Fibroblast of mammary gland (primary cell): Measurements from ENCODE around the gene KCNMA1.
A peak's percentile ranks its signal among the peaks of the same experiment; 100 is the strongest.

Experiments used
- DNase-seq: peaks from one replicate; pipeline ENCODE4 v3.0.0-alpha.2; 2010; ENCODE audit warnings: low read depth
- H3K4me3 ChIP-seq: 2 replicates; pipeline ENCODE4 v1.5.1; 2011; ENCODE audit warnings: low read depth, mild to moderate bottlenecking, low read length, moderate library complexity; ENCODE audit not compliant: control insufficient read depth
- TF ChIP-seq, protein P1 (sequence below): conservative IDR thresholded peaks from 2 replicates; pipeline ENCODE4 v1.5.1; 2011; ENCODE audit warnings: low read depth, low read length, inconsistent platforms; ENCODE audit not compliant: control insufficient read depth, insufficient read depth

Gene KCNMA1

DNA sequence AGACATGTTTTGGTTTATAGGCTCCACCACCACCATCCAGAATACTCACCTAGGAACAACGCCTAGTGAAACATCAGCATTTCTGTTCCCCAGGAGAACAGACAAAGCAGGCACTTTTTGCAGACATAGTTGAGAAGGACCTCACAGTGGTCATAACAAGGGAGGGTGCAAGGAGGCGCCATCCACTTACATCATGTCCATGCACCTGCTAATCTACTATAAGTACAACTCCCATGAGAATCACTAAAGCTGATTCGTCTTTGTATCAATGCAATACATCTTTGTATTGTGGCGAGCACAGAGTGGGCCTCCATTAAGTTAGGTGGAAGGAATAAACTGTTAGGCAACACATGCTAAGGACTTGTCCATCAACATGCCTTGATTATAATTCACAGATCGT is 207.1 kb downstream of the KCNMA1 start:
- TF ChIP-seq, protein P1, sequence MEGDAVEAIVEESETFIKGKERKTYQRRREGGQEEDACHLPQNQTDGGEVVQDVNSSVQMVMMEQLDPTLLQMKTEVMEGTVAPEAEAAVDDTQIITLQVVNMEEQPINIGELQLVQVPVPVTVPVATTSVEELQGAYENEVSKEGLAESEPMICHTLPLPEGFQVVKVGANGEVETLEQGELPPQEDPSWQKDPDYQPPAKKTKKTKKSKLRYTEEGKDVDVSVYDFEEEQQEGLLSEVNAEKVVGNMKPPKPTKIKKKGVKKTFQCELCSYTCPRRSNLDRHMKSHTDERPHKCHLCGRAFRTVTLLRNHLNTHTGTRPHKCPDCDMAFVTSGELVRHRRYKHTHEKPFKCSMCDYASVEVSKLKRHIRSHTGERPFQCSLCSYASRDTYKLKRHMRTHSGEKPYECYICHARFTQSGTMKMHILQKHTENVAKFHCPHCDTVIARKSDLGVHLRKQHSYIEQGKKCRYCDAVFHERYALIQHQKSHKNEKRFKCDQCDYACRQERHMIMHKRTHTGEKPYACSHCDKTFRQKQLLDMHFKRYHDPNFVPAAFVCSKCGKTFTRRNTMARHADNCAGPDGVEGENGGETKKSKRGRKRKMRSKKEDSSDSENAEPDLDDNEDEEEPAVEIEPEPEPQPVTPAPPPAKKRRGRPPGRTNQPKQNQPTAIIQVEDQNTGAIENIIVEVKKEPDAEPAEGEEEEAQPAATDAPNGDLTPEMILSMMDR, result no peak
- no peak for DNase-seq
- H3K4me3 ChIP-seq, result no peak overlapping the region

DNA sequence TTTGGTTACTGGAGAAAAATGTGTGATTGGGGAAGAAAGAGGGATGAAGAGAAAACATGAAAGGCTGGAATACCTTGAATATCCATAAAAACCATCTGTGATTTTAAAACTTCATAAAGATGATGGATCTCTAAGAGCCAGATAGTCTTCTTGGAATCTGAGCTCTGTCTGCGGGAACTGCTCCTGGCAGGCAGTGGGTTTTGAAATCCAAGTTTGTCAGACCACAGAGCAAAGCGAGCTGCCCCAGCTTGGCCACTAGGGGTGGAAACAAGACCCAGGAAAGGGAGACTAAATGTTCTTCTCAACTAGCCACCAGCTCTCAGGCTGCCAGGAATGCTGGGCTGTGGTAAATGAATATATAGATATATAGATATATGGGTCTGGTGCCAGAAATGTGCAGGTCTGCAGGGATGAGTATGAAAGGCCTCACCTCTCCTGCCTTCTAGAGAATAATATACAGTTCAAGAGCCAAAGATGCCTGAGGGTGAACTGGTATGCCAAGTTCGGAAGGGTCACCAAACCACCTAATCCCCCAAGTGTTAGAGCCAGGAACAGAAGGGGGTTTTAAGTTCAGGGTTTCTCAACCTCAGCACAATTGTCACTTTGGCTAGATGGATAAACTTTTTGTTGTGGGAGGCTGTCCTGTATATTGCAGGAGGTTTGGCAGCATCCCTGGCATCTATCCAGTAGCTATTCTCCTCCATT is 208.8 kb downstream of the KCNMA1 start:
- peak; percentile 77 for DNase-seq
- TF ChIP-seq, protein P1, result peak; percentile 76
- no peak overlapping the region for H3K4me3 ChIP-seq

DNA sequence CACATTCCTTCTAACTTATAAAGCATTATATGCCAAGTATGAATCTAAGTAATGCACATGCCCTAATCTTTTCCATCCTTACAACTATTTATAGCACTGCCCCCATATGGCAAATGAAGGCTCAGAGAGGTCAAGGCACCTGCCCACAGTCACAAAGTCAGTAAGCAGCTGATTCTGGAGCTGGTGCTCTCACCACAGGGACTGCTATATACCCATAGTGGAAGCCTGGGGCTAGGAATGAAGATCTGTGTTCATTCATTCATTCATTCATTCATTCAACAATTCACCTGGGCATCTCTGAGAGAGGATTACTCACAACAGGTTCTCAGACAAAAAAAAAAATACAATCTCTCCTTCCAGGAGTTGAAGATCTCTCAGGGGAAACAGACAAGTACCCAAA is 213.4 kb downstream of the KCNMA1 start:
- TF ChIP-seq, protein P1, result no peak
- DNase-seq, result no peak
- no peak overlapping the region for H3K4me3 ChIP-seq

DNA sequence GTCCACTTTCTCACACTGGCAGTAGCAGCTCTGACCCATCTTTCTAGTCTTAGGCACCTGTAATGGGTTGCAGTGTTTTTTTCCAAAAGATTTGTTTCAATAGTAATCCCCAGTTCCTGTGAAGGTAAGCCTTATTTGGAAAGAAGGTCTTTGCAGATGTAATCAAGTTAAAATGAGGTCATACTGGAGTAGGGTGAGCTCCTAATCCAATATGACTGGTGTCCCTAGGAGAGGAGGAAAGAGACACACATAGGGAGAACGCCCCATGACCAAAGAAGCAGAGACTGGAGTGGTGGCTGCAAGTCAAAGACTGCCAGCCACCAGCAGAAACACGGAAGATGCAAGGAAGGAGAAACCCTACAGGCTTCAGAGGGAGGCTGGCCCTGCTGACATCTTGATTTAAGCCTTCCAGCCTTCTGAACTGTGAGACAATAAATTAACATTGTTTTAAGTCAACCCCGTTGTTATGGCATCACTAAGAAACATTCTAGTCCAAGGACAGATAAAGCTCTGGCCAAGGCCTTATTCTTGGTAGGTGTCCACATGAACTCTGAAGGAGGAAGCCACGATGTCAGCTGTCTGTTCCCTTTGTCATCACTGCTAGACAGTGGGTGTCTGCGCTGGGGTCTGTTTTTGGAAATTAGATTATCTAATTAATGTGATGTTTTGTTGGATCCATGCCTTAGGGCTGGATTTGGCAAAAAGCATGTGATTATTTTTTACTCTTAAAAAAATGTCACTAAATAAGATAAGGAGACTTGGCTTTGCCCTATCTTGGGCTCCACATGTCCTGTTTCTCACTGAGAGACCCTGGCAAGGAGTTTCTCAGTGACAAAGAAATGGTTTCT is 214.9 kb downstream of the KCNMA1 start:
- no peak overlapping the region for H3K4me3 ChIP-seq
- TF ChIP-seq, protein P1, result no peak
- no peak for DNase-seq

DNA sequence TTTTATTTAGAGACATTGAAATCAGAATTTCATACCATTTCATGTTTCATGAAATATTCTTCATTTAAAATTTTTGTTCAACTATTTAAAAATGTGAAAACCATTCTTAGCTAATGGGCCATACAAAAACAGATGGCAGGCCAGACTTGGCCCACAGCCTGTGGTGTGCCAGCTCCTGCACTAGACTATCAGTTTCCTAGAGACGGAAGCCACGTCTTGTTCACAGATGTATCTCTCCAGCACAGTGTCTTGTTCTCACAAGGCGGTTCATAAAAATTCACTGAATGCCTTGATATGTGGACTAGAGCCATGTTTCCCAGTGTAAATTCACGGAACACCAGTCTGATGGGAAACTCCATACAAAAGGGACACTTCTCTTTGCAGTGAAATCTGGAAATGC is 216.0 kb downstream of the KCNMA1 start:
- no peak overlapping the region for H3K4me3 ChIP-seq
- DNase-seq, result no peak
- TF ChIP-seq, protein P1, result no peak

DNA sequence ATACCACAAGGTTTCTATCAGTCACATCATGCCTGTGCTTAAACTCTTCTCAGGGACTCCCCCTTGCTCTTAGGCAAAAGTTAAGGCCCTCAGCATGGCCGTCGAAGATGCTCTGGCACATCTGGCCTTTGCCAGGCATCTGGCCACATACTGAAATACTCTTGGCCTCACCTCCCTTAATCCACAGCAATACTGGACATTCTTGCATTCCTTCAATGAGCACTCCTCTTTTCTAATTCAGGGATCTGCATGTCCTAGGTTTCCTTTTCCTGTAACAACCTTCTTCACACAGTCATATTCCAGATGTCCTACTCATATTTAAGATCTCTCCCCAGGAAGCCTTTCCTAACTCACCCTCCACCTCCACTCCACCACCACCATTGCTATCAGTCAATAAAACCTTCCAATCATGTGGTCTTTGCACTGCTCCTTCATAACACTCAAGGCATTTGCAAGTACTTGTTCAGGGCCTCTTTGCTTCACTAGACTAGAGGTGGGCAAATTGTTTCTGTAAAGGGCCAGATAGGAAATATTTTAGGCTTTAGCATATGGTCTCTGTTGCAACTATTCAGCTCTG is 216.6 kb downstream of the KCNMA1 start:
- no peak for DNase-seq
- TF ChIP-seq, protein P1, result no peak
- no peak overlapping the region for H3K4me3 ChIP-seq
